NOMO-1 treated with dmso at 0.1 percent for 144 hours (cell line): ENCODE measurements around the gene ZNF668.

ENCODE experiments used
- DNase-seq: peaks from one replicate; lab custom pipeline; 2025; ENCODE audit not compliant: unreplicated experiment; lab: John Stamatoyannopoulos, UW

The ZNF668 gene

DNA sequence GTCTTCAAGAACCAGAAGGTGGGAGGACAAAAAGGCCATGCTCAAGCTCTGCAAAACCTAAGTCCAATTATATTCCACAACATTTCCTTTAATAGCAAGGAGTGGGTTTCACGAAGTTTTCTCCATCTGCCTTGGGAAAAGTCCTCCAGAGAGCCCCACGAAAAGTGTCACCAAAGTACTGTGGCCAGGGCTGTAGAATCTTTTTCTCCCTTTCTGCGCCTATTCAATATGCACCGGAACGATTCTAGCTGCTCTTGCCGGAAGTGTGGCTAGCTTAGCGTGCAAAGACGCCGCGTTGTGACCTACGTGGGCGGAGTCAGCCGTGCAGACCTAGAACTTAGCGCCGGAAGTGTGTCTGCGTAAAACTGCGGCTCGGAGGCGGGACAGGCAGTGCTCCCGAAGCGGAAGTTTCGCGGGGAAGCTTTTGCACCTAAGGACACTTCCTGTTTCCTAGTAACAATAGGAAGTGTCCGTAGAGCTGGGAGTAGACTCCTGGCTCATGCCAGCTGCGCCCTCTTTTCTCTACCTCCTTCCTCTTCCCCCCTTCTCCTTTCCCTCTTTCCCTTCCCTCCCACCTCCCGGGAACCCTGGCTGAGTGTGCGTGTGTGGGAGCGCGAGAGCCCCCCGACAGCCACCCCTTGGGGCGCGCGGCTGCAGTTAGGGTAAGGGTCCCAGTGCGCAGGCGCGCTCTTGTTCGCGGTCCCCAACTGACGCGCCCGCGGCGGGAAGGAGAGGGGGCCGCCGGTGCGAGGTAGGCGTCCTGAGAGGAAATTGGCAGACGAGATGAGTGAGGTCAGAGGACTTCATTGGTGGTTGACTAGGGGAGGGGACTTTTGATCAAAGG is at the start of gene ZNF668, which contains the start of gene ZNF646:
TSS of gene ZNF668 (minus strand) at position 271 of the 844 bp plus-strand sequence. CDS start 9,781 bp downstream, outside the sequence.
TSS of gene ZNF646 (plus strand) at position 453 of the 844 bp plus-strand sequence. CDS start 1,903 bp downstream, outside the sequence.
- DNase-seq, result peak; percentile 100

DNA sequence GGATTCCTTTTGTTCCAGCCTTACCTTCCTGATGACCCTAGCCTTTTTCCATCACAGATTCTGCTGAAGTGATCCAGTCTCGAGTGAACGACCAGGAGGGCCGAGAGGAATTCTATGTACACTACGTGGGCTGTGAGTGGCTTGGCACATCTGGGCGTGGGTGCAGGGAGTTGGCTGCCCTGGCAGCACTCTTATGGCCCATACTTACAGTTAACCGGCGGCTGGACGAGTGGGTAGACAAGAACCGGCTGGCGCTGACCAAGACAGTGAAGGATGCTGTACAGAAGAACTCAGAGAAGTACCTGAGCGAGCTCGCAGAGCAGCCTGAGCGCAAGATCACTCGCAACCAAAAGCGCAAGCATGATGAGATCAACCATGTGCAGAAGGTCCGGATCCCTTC is 46.1 kb upstream of the ZNF668 start:
- no peak for DNase-seq

DNA sequence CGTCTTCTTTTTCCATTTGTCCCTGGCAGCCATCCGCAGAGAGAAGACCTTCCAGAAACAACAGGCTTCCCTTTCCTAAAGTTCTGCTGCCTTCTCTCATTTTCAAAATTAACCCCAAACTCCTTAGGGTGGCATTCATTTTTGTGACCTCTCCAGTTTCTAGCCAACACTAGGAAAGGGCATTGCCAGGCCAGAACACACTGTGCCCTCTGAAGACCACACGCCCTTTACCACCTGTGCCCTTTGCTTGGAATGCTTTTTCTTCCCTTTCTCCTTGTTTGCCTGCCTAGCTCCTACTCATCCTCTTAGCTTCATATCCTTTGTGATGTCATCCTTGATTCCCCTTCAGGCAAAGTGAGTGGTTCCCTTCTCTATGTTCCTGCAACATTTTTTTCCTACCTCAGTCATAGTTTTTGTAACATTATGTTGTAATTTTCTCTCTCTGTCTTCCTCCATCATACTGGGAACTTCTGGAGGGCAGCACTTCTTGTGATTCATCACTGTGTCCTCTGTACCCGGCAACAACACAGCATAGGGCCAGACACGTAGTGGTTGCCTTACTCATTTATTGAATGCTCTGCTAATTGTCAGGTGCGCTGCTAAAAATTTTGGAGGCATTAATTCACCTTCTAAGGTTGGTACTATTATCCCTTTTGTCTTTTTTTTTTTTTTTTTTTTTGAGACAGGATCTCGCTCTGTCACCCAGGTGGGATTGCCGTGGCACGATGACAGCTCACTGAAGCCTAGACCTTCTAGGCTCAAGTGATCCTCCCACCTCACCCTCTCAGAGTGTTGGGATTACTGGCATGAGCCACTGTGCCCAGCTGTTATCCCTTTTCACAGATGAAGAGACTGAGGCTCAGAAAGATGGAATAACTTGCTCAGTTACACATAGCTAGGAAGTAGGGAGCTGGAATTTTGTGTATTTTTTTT is 44.4 kb upstream of the ZNF668 start:
- DNase-seq, result no peak

DNA sequence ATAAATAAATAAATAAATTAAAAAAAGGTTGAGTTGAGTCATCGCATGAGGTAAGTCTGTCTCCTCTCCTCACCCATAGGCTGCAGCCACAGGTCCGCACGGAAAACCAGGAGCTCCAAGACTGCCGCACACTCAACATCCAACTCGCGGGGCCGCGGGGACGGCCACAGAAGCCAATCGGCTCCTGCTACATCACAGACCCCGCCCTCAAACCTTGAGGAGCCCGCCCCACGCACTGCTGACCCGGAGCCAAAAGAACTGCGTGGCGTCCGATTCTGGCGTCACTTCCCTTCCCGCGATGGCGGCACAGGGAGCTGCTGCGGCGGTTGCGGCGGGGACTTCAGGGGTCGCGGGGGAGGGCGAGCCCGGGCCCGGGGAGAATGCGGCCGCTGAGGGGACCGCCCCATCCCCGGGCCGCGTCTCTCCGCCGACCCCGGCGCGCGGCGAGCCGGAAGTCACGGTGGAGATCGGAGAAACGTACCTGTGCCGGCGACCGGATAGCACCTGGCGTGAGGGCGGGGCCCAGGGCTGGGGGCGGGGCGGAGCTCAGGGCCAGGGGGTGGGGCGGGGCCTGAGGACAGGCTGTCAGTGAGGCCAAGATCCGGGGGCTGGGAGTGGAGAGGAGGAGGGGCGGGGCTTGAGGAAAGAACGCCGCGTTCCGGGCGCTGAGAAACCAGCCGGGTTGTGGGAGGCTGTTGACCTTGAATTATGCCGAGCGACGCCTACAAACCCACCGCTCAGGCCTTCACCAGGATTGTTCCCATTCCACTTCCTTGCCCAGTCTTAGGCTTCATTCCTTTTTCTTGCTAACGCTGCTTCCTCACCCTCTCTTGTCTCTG is 43.6 kb upstream of the ZNF668 start, which contains the start of gene KAT8:
TSS of gene KAT8 (plus strand) at position 281 of the 839 bp plus-strand sequence. CDS start at position 299, 18 bp downstream.
- DNase-seq, result peak; percentile 98

DNA sequence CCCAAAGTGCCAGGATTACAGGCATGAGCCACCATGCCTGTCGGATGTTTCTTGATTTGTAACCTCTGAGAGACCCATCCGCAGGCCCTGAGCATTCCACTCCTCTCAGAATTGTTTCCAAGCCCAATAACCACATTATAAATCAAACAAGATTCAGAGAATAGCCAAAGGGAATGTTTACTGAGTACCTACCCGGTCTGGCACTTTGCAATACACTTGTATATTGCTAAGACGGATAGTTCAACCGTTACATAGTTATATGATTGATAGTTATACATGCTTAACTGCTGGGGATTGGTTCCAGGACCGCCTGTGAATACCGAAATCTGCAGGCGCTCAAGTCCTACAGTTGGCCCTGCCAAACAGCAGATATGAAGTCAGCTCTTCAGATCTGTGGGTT is 40.4 kb upstream of the ZNF668 start:
- DNase-seq, result no peak

DNA sequence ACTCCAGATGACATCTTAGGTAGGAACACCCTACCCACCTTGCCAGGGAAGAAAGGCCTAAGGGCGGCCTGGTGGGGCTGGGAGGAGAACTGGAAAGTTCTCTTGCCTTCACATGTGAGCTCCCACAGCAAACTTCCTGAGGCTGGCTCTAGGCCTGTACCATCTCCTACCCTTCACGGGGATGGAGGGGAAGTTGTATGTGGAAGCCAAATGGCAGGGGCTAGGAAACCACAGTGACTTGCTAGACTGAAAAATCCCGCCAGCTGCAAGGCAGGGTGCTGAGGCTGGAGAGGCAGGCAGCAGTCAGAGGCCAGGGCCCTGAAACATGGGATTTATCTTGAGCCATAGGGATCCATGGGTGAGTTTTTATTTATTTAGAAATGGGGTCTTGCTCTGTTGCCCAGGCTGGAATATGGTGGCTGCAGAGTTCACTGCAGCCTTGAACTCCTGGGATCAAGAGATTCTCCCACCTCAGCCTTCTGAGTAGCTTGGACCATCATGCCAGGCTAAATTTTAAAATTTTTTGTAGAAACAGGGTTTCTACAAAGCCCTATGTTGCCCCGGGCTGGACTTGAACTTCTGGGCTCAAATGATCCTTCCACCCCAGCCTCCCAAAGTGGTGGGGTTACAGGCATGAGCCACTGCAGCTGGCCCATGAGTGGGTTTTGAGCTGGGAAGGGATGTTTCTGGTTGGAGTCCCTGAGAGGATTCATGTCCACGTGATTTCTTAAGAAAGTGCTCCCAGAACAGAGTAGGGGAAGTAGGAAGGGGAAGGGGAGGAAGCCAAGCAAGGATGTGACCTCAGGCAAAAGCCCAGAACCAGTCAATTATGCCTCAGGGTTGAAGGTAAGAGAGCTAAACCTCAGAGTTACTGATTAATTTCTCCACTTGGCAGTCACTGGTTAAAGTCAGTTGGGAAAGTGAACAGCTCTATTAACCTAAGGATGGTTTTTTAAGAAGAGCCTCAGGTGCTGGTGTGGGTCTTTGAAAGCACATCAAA is 39.4 kb upstream of the ZNF668 start:
- DNase-seq, result peak; percentile 47

DNA sequence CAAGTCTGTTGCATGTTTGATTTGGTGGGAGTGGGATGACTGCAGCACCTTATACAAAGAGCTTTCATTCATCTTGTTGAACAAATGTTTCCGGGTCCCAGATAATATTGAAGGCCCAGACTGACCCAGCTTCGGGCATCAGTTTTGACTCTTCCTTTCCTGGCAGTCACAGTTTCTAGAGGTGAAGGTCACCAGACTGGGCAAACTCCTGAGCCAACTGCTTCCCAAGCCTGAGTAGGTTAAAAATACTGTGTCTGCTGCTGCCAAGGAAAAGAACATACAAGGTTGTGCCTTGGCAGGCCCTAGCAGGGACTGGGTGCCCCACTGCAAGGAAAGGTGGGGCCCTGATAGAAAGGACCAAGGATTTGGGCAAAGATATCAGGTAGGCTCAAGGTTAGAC is 38.7 kb upstream of the ZNF668 start:
- DNase-seq, result no peak

DNA sequence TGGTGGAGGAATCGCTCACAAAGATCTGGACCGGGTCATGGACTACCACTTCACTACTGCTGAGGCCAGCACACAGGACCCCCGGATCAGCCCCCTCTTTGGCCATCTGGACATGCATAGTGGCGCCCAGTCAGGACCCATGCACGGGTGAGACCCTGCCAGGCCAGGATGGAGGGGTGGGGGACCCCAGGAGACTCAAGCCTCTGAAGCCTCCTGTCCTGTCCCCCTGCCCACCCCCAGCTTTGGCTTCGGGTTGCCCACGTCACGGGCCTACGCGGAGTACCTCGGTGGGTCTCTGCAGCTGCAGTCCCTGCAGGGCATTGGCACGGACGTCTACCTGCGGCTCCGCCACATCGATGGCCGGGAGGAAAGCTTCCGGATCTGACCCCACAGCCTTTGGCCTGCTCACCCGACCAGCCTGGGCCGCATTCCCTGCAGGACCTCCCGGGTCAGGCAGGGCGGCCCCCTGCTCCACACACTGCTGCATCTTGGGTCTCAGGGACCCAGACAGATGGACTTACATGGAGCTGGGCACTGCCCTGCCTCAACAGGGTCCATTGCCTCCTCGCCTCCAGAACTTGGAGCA is 37.9 kb upstream of the ZNF668 start:
- DNase-seq, result no peak

DNA sequence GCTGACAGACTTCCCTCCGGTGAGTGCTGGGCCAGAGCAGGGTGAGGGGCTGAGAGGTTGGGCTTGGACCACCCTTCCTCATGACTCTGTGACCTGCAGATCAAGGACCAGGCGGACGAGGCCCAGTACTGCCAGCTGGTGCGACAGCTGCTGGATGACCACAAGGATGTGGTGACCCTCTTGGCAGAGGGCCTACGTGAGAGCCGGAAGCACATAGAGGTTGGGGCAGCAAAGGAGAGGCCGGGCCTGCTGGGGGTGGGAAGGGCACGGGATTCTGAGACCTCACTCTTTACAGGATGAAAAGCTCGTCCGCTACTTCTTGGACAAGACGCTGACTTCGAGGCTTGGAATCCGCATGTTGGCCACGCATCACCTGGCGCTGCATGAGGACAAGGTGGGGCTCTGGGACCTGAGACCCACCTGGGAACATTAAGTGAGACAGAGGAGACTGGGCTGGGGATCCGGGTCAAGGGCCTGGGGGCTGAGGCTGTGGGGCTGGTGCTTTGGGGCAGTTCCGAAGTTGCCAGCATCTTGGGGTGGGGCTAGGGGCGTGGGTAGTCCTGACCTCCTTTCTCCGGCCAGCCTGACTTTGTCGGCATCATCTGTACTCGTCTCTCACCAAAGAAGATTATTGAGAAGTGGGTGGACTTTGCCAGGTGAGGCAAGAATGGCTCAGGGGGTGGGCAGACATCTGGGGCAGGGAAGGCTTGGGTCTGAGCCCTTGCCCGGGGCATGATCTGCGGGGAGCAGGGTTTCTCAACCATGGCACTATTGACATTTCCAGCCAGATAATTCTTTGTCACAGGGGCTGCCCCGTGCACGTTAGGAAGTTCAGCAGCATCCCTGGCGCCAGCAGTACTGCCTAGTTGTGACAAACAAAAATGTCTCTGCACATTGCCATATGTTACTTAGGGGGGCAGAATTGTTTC is 36.3 kb upstream of the ZNF668 start:
- no peak for DNase-seq

DNA sequence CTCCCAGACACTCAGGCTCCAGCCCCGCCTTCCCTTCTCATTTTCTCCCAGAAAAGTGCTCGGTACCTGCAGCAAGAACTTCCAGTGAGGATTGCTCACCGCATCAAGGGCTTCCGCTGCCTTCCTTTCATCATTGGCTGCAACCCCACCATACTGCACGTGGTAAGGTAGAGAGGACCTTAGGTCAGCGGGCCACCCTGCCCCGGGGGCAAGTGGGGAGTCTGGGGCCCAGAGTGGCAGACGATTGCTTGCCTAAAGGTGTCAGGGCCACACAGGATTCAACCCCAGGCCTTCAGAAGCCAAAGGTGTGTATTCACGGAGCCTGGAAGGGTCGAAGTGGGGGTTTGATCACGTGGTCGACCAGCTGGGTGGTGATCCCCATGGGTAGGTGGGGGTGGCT is 35.6 kb upstream of the ZNF668 start:
- DNase-seq, result no peak

DNA sequence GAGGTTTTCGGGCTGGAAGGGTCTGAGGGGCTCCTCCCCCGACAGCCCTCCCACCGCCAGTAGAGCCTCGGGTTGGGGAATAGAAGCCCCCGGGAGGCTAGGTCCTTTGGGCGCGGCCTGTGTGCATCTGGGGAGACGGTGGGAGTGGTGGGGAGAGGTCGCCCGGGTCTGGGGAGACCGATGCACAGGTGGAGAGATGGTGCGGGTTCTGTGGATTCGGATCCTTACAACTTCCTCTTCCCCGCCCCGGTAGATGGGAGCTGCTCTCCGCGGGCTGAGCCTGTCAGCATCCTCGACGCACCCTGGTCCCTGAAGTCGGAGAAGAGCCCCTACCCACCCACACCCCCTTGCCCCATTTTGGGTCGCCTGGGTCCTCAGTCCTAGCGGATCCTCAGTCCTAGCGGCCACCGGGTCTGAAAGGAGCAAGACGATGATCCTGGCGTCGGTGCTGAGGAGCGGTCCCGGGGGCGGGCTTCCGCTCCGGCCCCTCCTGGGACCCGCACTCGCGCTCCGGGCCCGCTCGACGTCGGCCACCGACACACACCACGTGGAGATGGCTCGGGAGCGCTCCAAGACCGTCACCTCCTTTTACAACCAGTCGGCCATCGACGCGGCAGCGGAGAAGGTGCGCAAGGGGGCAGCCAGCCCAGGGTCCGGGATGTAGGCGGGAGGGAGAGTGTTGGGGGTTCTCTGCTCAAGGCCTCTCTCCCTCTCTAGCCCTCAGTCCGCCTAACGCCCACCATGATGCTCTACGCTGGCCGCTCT is 34.9 kb upstream of the ZNF668 start:
- no peak for DNase-seq

DNA sequence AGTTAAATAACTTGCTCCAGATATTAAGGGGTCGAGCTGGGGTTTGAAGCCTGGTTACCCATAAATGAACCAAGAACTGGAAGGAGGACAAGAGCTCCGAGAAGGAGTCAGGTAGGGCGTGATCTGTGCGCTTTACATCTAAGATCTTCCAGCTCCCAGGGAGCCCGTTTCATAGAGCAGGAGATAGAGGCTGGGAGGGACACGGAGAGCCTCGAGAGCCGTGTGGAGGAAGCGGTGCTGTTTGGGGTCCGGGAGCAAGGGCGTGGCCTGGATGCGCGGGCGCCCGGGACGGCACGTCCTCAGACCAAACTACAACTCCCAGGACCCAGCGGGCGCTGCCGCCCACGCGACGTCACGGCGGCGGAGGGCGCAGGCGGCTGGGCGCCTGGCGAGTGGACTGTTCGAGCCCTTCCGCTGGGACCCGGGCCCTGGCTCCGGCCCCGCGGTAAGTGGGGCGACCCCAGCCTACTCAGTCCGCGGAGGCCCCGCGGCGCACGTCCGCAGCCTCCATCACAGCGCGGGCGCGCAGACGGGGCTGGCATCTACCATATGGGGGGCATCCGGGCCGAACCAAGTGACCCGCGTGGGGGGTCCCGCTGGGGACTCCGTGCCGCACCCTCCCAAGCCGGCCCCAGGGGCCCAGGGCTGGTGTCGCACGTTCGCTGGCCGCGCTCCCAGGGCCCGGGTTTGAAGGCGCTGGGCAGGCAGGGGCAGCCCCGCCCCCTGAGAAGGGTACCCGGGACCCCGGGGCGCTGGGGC is 34.2 kb upstream of the ZNF668 start, which contains the start of gene BCKDK:
TSS of gene BCKDK (plus strand) at position 352 of the 759 bp plus-strand sequence. CDS start 838 bp downstream, outside the sequence.
- DNase-seq, result peak; percentile 58

DNA sequence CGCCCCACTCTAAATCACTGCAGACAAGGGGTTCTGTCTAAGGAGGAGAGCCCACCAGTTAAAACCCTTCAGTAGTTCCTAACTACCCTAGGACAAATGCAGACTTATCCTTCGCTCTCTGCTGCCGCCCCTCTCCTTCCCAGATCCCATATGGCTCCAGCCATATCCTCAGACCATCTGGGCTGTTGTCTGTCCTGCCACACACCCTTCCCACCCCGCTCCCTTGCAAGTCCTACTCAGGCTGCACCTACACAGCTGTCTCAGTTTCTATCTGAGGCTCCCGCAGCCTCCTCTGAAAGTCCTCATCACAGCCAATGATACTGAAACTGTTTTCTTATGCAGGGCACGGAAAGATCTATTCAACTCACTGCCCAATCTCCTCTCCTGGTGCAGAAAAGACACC is 33.4 kb upstream of the ZNF668 start:
- DNase-seq, result no peak

DNA sequence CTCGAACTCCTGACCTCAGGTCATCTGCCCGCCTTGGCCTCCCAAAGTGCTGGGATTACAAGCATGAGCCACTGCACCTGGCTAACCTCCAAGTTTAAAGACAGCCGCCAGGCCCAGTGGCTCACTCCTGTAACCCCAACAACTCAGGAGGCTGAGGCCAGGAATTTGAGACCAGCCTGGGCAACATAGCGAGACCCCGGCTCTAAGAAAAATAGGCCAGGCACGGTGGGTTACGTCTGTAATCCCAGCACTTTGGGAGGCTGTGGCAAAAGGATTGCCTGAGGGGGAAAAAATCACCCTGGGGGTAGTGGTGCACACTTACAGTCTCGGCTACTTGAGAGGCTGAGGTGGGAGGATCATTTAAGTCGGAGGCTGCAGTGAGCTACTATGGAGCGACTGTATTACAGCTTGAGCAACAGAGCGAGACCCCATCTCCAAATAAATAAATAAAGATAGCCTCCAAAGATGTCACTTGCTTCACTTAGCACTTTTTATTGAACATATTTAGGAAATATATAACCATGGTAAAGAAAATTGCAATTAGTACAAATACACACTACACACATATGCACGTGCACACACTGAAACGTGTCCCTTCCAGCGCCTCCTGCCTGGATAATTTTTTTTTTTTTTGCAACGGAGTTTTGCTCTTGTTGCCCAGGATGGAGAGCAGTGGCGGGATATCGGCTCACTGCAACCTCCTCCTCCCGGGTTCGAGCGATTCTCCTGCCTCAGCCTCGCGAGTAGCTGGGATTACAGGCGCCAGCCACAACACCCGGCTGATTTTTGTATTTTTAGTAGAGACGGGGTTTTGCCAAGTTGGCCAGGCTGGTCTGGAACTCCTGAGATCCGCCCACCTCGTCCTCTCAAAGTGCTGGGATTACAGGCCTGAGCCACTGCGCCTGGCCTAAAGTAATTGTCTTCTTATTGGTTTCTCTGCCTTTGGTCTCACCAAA is 32.7 kb upstream of the ZNF668 start:
- DNase-seq, result no peak

DNA sequence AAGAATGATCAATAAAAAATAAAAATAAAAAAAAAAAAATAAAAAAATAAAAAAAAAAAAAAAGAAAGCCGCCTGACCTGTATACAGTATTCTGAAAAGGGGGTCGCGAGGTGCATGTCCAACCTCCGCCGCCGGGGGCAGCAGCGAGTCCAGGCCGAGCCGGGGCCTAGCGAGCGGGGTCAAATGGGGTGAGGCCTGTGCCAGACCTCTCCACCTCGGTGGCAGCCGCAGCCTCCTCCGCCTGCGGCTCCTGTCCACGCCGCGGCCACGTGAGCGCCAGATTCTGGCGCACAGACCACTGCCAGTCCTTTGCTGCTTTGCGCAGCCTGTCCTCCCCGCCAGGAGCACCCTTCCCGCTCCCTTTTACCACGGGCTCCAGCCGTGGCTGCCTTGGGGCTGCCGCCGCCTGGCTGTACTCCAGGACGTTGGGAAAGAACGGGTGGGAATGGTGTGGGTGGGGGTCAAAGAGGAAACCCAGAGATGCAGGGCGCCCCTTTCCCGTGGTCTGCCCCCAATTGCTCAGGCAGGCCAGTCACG is 31.7 kb upstream of the ZNF668 start:
- DNase-seq, result peak; percentile 78
